Measurements from ENCODE around the gene STPG2. TPM values are rescaled to one million over a fixed set of nuclear protein-coding genes. Genes with fewer than 3 reads are reported as not detected.

The STPG2 gene
- total and polyA plus RNA-seq, 2 of the 8 experiments (the other 6 are each of a cell fraction or from before 2014, with no cell fraction given), result 0.03 TPM; not detected in 1

DNA sequence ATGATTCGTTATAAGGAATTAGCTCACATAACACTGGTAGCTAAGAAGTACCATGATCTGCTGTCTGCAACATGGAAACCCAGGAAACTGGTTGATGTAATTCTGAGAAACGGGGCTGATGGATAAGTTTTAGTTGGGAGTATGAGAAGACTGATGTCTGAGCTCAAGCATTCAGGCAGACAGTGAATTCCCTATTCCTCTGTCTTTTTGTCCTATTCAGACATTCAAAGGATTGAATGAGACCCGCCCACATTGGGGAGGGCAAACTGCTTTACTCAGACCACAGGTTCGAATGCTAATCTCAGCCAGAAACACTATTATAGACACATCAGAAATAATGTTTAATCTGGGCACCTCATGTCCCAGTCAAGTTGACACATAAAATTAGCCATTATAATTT lies 515.5 kb downstream of the STPG2 start (continued):
- no peak for TF ChIP-seq RXRA (IDR thresholded peaks at IDR 0.05; ENCODE audit: insufficient read depth, low read depth, low read length)
- no peak for TF ChIP-seq CHD2 (IDR thresholded peaks at IDR 0.05; ENCODE audit: low read length)
- TF ChIP-seq CREB1 (IDR thresholded peaks at IDR 0.05), result no peak
- no peak for TF ChIP-seq SUZ12 (IDR thresholded peaks at IDR 0.05; ENCODE audit: low read length)

All from H1 (cell line).